CD4-positive, alpha-beta T cell treated with Interferon gamma for 1 hour (primary cell): ENCODE results near the gene HMCN1.

ENCODE experiments used
- DNase-seq: peaks from one replicate; pipeline ENCODE4 v3.0.0-alpha.2; 2020

Gene HMCN1

DNA sequence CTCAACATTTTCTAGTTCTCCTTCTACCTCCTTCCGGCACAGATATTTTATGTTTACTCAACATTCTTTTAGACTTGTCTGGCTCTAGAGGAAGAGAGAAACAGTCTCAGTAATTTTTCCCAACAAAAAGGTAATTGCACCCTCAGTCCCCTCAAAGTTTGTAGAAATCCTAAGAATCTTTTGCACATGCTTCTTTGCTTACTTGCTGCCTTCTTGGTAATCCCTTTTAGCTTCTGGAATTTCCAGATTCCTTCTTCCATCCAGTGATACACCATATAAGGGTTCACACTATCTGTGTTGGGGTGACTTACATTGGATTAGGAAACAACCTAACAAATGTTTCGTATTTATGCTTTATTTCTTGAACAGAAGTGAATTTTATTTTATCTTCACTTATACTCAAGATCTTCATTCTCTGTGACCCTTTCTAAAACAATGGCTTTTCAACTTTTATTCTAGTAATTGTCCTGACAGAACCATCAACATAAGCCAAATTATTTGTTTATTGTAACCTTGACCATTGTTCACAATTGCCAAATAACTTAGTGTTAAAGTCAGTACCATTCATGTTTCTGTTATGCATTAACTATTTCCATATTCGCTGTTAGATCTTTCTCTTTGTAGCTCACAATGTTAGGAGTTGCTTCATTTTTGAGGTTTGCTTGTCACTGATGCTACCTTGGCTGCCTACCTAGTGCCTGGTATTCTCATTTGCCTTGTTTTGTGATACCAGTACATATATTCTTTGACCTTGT lies 238.1 kb downstream of the HMCN1 start:
- DNase-seq: no peak

DNA sequence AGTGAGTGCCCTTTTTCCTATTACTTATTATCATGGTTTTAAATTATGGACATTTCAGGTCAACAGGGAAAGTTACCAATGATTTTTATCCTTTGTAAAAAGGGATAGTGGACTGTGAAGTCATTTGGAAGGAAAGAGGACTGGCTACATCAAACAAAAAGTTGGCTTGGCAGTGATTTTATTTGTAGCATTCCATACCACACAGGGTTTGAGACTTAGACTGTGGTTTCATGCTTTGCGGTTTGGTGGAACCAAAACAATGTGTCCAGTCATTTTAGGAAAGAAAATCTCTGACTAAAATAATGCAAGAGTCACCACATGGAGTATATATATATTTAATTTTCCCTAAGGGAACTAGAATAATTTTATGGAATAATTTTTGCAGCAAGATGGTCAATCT lies 239.5 kb downstream of the HMCN1 start:
- no peak for DNase-seq

DNA sequence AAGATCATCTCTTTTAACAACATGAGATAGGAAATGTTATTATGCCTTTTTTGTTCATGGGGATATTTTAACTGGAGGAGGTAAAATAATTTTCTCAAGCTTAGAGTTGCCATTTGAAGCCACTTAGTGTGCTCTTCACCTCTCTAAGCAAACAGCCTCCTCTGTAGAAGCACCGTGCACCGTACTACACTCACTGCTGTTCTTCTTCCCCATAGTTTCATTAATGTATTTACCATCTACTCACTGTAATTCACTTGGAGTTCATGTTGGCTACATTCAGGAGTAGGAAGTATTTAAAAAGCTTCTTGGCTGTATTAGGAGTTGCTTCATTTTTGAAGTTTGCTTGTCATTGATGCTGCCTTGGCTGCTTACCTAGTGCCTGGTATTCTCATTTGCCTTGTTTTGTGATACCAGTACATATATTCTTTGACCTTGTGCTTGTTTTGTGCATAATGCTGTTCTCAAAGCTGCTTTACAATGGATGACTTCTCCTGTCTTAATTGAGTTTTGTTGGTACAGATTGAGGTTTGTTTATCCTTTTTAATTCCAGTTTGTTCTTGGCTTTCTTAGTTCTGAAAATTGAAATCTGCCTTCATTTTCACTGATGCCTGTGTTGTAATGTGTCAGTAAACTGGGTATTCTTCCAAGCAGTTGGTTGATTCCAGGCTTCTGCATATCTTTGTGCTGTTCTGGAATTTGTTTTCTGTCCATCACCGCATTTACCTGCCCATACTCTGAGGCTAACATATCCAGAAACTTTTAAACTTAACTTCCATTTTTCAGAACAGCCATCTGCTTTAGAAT lies 240.4 kb downstream of the HMCN1 start:
- DNase-seq: no peak

DNA sequence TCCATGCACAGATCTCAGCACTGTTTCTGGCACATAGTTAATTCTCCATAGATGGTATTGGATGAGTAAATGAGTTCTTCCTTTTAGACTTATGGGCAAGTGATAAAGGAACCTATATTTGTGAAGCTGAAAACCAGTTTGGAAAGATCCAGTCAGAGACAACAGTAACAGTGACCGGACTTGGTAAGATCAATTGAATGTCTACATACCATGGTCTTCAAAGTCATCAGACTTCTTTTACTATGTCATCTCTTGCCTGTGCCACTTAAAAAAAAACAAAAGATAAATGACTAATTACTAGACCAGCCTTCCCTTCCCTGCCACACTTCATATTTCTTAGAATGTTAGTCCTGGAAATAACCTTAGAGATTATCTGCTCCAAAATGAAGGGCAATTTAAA lies 246.7 kb downstream of the HMCN1 start:
- DNase-seq: no peak

DNA sequence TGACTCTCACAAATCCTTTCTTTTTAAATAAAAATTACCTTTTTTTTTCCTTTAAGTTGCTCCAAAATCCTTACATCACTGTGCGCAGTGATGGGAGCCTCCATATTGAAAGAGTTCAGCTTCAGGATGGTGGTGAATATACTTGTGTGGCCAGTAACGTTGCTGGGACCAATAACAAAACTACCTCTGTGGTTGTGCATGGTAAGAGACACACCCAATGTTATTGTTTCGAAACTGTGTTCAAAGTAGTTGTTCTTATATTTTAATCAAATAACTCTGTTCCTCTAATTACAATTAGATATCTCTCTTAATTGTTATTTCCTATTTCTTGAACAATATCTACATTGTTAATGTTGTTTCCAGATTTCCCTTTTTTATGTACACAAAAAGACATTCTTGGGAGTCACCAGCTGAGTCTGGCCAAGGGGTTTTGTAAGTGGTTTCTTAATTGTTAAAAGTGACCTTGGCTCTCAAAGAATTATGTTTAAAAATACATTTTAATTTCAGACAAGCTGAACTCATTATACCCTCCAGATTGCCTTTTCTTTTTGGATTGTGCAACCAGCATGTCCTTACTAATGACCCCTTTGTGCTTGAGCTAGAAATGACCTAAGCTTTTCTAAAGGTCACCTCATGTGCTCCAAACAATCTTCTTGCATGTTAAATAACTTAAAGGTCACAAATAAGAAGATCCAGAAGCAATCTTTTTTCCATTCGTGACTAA lies 250.1 kb downstream of the HMCN1 start:
- DNase-seq: no peak

DNA sequence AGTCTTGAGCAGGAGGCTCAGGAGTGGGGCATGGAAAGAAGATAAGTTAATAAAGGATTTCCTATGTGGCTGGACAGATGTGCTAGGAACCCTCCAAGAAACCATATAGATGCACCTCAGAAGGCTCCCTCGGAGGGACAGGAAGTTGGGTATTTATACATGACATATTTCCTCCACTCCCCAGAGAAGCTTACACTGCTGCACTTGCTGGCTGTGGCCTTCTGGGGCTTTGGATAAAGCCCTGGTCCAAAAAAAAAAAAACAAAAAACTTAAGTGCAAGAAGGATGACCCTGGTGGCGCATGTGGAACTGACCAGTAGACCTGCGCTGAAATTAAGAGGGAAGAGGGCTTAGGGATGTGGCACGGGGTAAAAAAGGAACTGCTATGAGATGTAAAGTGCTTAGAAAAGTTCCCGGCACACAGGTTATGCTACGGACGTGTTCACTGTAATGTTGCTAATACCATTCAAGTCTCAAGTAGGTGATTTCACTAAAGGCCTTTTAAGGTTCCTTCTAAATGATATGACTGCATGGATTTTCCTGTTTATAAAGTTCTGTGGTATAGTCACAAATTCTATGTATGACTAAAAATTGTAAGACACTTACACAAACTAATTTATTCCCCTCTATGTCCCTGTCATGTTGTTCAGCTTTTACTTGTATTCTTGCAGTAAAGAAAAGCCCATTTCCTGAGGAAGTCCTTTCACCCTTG lies 253.6 kb downstream of the HMCN1 start:
- DNase-seq: no peak

DNA sequence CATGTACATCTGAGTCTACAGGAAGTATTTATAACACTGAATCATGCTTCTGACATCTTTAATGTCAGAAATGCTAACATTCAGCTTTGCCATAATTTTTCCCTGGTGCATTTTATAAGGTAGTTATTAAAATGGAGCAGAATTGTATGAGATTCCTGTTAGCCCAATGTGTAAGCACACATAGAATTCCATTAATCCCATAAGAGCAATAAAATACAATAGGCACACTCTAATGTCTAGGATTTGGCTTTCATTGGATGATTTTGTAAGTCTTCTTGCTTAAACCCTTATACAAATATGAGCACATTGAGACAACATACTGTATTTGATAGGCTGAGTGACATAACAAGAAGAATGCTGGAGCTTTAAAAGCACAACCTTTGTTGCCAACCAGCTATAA lies 256.4 kb downstream of the HMCN1 start:
- no peak for DNase-seq

DNA sequence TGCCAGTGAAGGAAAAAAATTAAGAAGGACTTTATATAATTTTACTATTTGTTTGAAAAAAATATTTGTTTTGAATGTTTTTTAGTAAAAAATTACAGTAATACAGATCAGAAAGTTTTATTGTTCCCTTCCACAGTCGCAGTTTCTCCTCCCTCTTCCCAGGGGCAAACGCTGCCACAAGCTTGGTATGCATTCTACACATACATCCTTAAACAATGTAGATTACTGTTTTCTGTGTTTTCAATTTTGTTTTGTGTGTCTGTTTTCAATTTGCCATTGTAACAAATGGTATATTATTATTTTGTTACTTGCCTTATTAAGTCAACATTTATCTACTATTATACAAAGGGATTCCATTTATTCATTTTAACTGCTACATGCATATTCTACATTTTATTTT lies 257.1 kb downstream of the HMCN1 start:
- no peak for DNase-seq

DNA sequence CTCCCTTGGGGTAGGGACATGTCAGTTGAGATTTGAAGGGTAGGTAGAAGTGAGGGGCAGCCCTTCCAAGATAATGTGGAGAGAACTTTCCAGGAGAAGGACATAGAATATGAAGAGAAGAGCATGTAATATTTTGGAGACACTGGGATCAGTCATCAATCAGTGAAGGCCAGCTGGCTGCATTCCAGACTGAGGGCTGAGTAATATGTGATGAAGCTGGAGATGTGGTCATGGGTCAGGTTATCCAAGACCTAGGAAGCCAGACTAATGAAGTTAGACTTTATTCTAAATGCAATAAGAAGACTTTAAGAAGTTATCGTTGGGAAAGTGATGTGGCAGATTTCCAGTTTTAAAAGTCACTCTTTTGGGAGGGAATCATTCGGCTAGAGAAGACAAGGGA lies 262.0 kb downstream of the HMCN1 start:
- no peak for DNase-seq

DNA sequence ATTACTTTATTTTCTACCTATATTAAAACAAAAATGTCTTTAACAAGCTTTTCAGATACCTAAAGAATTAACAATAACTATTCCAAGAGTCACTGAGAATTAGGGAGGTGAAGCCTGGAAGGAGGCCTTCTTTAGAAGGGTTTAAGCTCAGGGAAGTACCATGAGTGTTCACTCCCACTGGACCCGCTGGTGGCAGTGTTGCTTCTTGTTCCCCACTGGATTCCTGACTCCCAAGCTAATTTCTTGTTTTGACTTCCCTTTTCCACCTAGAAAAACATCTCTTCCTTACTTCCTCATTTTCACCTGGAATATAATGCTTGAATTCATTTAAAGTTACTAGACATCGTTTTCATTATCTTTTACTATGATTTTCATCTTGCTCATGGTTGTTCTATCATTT lies 264.2 kb downstream of the HMCN1 start:
- DNase-seq: no peak

DNA sequence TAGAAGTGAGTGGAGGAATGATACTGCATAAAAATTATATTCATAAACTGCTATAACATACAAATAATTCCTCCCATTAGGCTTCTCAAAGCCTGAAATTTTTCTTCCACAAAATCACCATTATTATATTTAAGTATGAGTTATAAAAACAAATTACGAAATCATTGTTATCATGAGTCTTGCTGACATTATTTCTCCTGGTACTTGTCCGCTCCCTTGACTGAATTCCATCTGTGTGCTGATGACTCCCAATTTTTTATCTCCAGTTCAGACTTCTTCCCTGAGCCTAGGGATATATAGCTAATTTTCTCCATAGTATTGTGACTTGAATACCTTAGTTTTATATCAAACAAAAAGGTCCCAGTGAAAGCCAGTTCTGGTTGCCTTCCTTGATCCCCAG lies 268.2 kb downstream of the HMCN1 start:
- no peak for DNase-seq

DNA sequence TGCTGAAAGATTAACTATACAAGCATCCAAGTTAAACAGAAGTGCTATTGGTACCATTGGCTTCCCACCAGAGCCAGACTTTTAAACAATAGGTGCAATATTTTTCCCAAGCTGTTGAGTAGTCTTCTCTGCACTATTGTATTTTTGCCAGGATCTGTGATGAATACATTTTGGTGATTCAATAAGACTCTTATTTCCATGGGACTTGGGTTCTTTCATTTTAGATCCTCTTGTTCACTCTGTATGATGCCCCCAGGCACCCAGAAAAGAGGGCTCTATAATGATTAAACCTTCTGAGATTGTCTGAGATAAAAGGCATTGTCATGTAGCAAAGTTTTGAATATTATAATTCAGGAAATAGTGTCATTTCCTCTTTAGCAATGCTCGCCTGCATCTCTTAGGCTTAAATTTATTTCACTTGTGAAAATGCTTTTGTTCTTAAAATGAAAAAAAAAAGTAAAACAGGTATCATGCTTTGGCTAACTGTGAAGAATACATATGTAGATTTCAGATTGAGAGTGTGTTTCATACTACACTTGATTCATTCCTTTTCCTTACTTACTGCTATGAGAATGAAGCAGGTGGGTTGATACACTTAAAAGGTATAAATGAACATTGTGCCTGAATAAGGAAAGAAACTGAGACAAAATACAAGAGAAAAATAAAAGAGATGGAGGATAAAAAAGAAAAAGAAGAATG lies 275.0 kb downstream of the HMCN1 start:
- DNase-seq: no peak

DNA sequence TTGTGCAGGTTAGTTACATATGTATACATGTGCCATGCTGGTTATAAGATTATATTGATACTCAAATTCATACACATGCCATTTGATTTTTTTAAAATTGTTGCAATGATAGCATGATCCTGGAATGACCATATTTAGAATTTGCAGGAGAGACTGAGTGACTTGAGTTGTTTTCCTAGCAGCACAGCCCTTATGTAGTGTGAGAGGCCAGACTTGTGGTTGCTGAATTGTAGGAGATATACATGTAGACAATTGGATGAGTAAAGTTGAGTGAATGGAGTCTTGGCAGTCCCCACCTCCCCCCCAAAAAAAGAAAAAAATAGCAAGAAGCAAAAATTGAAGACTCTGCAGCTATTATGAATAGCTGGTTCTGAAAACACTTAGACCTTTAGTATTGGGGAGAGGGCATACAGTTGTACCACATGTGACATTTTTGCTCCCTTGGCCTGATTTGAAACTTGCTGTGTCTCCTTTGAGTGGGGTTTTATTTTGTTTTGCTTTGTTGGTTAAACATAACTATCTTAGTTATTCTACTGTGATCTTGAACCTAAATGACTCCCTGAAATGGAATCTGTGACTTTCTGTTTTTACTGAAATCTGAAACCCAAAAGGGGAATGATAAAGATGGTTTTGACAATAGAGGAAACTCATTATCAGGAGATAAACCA lies 280.3 kb downstream of the HMCN1 start:
- no peak for DNase-seq

DNA sequence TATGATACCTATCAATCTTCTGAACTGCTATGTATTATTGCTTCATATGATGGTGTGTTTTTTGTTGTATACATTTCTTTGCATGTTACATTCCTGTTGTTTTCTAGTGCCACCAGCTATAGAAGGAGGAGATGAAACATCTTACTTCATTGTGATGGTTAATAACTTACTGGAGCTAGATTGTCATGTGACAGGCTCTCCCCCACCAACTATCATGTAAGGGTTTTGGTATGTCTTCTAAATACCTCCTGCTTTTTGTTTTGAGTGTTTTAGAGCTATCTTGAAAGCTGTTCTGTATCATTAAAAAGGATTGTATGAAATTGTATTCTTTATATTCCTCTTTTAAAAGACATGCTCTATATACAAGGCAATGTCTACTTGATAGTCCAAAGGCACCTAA lies 282.7 kb downstream of the HMCN1 start:
- no peak for DNase-seq

DNA sequence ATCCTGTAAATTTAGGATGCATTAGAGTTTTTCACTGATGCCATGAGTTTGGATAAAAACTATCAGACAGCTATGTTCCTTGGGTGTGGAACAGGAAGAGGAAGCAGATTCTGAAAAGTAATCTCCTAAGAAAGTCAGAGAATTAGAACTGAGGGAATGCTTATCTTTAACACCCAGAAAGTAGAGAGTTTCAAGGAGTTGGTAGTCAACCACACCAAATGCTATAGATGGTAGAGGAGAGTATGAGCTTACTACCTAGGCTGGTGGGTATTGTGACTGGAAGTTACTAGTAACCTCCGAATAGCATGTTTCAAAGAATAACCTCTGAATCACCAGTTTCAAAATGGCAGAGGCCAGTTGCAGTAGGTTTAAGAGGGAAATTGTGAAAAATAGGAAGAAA lies 288.0 kb downstream of the HMCN1 start:
- no peak for DNase-seq

DNA sequence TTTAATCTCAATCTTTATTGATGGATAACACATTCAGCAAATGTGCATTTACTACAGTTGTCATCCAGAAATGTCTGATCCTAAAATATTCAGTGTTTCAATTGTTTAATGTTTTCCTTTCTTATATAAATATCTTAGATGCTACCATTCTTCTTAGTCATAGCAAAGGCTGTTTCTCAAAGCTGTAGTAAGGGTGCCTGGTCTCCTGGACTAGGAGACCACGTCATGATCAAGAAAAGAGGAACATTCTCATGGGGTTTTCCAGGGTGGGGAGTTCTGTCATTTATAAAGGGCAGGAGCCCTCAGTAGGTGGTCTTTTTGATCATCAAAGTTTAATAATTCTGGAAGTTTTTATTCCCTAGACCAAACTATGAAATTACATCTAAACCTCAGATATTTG lies 292.8 kb downstream of the HMCN1 start:
- DNase-seq: no peak

DNA sequence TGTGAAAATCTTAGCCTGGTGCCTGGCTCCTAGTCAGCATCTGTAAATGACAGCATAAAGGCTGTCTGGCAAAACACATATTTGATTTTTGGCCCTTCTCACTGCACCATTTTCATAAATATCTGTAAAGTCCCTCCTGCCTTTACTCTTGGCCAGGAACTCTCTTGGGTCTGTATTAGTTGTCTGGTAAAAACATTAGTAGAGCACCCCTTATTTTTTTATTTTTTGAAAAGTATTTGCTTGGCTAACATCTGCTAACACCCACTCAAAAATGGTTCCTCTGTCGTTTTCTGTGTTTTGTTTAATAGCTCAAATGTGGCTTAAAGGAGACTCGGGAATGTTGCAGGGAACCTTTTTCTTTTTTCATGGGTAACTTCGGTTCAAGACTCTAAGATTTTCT lies 293.4 kb downstream of the HMCN1 start:
- no peak for DNase-seq

DNA sequence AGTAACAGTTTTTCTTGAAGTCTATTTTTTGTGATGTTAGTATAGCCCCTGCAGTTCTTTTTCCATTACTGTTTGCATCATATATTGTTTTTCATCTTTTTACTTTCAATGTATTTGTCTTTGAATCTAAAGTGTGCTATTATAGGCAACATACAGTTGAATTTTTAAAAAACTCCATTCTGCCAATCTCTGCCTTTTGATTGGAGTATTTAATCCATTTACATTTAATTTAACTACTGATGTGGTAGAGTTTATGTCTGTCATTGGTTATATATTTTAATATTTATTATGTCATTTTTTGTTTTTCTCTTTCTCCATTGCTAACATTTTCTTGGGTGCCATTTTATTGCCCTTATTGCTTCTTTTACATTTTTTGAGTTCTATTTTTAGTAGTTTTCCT lies 296.3 kb downstream of the HMCN1 start:
- DNase-seq: no peak

DNA sequence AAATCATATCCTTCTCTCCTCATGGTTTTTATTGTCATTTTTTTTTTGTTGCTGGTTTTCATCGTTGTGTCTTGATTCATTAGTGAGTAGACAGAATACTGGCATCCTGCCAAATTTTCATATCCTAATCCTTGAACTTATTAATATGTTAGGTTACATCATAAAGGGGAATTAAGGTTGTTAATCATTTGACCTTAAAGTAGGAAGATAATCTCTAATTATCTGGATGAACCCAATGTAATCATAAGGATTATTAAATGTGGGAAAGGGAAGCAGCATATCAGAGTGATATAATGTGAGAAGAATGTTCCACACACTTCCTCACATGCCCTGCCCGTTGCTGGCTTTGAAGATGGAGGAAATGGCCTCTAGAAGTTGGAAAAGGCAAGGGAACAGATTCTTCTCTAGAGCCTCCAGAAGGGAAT lies 299.7 kb downstream of the HMCN1 start:
- no peak for DNase-seq

DNA sequence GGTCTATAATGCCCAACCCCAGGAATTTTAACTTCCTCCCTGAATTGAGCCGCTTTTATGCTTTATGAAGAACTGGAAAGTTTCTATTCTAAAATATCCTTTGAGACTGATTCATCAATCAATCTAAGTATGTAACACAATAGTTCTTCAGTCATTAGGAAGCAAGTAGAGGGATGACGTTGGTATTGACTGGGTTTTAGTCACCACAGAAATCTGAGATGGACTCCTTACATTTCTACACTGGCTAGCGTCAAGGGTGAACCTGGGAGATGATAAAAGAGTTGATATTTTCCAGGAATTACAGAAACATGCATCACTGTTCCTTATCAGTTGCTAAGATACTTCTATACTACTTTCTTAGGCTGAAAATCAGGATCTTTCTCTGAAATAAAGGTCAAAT lies 308.0 kb downstream of the HMCN1 start:
- DNase-seq: no peak

DNA sequence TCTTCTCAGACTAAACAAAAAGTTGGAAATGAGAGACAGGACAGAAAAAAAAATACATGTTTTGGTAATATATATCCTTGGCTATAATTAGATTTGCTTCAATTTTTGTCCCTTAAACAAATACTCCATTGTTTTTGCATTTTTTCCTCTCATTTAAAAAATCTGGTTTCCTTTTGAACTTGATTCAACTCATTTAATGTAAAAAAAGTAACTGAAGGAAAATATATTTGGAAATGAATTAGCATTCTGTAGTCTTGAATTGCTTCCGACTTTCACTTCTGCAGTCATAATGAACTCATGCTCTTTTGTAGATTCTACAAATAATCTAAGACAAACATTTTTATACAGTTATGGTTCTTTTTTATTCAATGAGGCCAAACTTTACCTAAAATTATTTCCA lies 309.1 kb downstream of the HMCN1 start:
- DNase-seq: no peak

DNA sequence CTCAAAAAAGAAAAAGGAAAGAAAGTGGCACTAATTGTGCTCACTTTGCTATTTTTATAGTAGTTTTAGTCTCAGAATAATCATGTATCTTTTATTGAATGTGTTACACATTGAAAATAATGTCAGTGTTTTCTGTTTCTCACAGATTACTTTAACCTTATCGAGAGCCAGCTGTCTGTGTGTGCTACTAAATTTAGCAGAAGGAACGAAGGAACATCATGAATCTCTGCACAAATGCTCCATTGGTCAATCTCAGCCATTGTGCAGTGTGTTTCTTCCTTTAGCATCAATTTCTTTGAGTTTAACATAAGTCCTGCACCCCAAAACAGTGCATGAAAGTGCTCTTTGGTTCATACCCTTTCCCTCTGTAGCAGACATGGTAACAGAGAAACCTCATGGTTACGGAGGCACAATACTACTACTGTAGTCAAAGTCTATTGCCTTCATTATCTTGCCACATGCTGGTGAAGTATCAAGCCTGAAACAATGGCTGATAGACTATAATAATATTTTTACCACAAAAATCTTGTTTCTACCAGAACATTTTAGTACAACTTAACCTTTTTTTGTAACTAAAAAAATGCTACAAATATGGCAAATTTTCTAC lies 310.0 kb downstream of the HMCN1 start:
- DNase-seq: no peak
